Neural cell (in vitro differentiated cells): Measurements from ENCODE around the gene RAB2B. TPM values are rescaled to one million over a fixed set of nuclear protein-coding genes. Genes with fewer than 3 reads are reported as not detected.
A peak's percentile ranks its signal among the peaks of the same experiment; 100 is the strongest.

Experiments
- H2AFZ ChIP-seq: fragments of 200-600, 300-800 bp; sonication (generic), shearing (Covaris generic); 2 replicates; pipeline ENCODE4 v1.6.0; 2014; ENCODE audit warnings: low read depth, mild to moderate bottlenecking, antibody characterized with exemption, low read length, moderate library complexity
- H3F3A ChIP-seq: fragments of 200-600 bp; shearing (Covaris generic); 2 replicates; pipeline ENCODE4 v1.6.1; 2016; ENCODE audit warnings: mild to moderate bottlenecking, moderate library complexity, mixed read lengths, antibody characterized with exemption, low read length; ENCODE audit not compliant: insufficient read depth, poor library complexity, severe bottlenecking
- H3K27ac ChIP-seq: fragments of 200-600, 300-800 bp; sonication (generic), shearing (Covaris generic); 2 replicates; pipeline ENCODE4 v1.5.1; 2014; ENCODE audit warnings: mild to moderate bottlenecking, low read length, moderate library complexity
- H3K27me3 ChIP-seq: fragments of 300-800, 200-600 bp; sonication (generic), shearing (Covaris generic); 2 replicates; pipeline ENCODE4 v1.6.0; 2014; ENCODE audit warnings: mild to moderate bottlenecking, low read depth, low read length, moderate library complexity; ENCODE audit not compliant: insufficient read depth
- H3K36me3 ChIP-seq: fragments of 300-800, 200-600 bp; sonication (generic), shearing (Covaris generic); 2 replicates; pipeline ENCODE4 v1.5.1; 2014; ENCODE audit warnings: mild to moderate bottlenecking, antibody characterized with exemption, low read length, moderate library complexity; ENCODE audit not compliant: insufficient read depth
- H3K4me2 ChIP-seq: fragments of 300-800, 200-600 bp; sonication (generic), shearing (Covaris generic); 2 replicates; pipeline ENCODE4 v1.6.0; 2014; ENCODE audit warnings: mild to moderate bottlenecking, low read length
- H3K4me3 ChIP-seq: fragments of 300-800, 200-600 bp; sonication (generic), shearing (Covaris generic); 2 replicates; pipeline ENCODE4 v1.5.1; 2014; ENCODE audit warnings: mild to moderate bottlenecking, low read length, moderate library complexity
- H3K79me2 ChIP-seq: fragments of 200-600 bp; shearing (Covaris generic); replicated peaks from 2 replicates; pipeline ENCODE4 v1.6.0; 2014; ENCODE audit warnings: mild to moderate bottlenecking, low read length, moderate library complexity; ENCODE audit not compliant: insufficient read depth
- H3K9ac ChIP-seq: fragments of 300-800, 200-600 bp; sonication (generic), shearing (Covaris generic); 2 replicates; pipeline ENCODE4 v1.6.1; 2016; ENCODE audit warnings: mild to moderate bottlenecking, low read length, mixed read lengths
- H3K9me2 ChIP-seq: fragments of 200-600 bp; shearing (Covaris generic); 2 replicates; pipeline ENCODE4 v1.6.1; 2016; ENCODE audit warnings: mild to moderate bottlenecking, low read length, mixed read lengths; ENCODE audit not compliant: insufficient read depth
- H3K9me3 ChIP-seq: fragments of 200-600, 300-800 bp; sonication (generic), shearing (Covaris generic); 2 replicates; pipeline ENCODE4 v1.6.1; 2016; ENCODE audit warnings: mild to moderate bottlenecking, mixed run types, low read length, moderate library complexity, mixed read lengths
- H4K20me1 ChIP-seq: fragments of 200-600 bp; shearing (Covaris generic); 2 replicates; pipeline ENCODE4 v1.6.1; 2016; ENCODE audit warnings: mild to moderate bottlenecking, mixed run types; ENCODE audit not compliant: insufficient read depth
- CTCF ChIP-seq: fragments of 450-650 bp; IDR thresholded peaks from 2 replicates; pipeline ENCODE4 v1.5.1; 2014; ENCODE audit warnings: antibody characterized with exemption, mild to moderate bottlenecking, moderate library complexity; ENCODE audit not compliant: poor library complexity, severe bottlenecking
- EP300 ChIP-seq: fragments of 450-650 bp; conservative IDR thresholded peaks from 2 replicates; pipeline ENCODE4 v1.6.1; 2014; ENCODE audit warnings: antibody characterized with exemption, mild to moderate bottlenecking, moderate library complexity; ENCODE audit not compliant: poor library complexity, severe bottlenecking
- EZH2 ChIP-seq: fragments of 200-600, 300-800 bp; shearing (Covaris generic), sonication (generic); IDR thresholded peaks from 2 replicates; pipeline ENCODE4 v1.6.1; 2014; ENCODE audit warnings: antibody characterized with exemption, low read length, borderline replicate concordance, mild to moderate bottlenecking; ENCODE audit not compliant: insufficient read depth, poor library complexity, severe bottlenecking
- MXI1 ChIP-seq: fragments of 450-650 bp; conservative IDR thresholded peaks from 2 replicates; pipeline ENCODE4 v1.6.1; 2014; ENCODE audit warnings: antibody characterized with exemption, mild to moderate bottlenecking; ENCODE audit not compliant: poor library complexity, severe bottlenecking
- POLR2AphosphoS5 ChIP-seq: IDR thresholded peaks from 2 replicates; pipeline ENCODE4 v1.6.1; 2012
- RAD21 ChIP-seq: fragments of 450-650 bp; conservative IDR thresholded peaks from 2 replicates; pipeline ENCODE4 v1.6.1; 2014; ENCODE audit warnings: antibody characterized with exemption, mild to moderate bottlenecking, moderate library complexity
- REST ChIP-seq: IDR thresholded peaks from 2 replicates; pipeline ENCODE4 v1.6.1; 2012; ENCODE audit warnings: borderline replicate concordance
- SMC3 ChIP-seq: fragments of 450-650 bp; conservative IDR thresholded peaks from 2 replicates; pipeline ENCODE4 v1.6.1; 2014; ENCODE audit warnings: antibody characterized with exemption, mild to moderate bottlenecking, moderate library complexity; ENCODE audit not compliant: poor library complexity
- TAF1 ChIP-seq: IDR thresholded peaks from 2 replicates; pipeline ENCODE4 v1.6.1; 2012; ENCODE audit warnings: low read depth
- polyA plus RNA-seq: library from polyadenylated mRNA; depleted of rRNA; stranded (reverse); fragments of >200 nt; gene quantifications from 2 replicates; pipeline ENCODE4 v1.2.3, GENCODE V29; 2014

RAB2B gene
- polyA plus RNA-seq, 1 donor from 2014 or later: 47.9 TPM

GRCh38 chr14:21476523-21476924 lies 235 bp downstream of the RAB2B start:
- H3K4me3 ChIP-seq: peak overlapping the region; percentile 97
- no peaks in the 10 kb centered on the region for H3K9me3 ChIP-seq
- peak overlapping the region; percentile 72 for H3K9ac ChIP-seq
- peaks cover 7% of the 10 kb centered on the region for H3F3A ChIP-seq
- H3K9me2 ChIP-seq: no peaks in the 10 kb centered on the region
- H3K79me2 ChIP-seq: peaks cover 42% of the 10 kb centered on the region
- H3K4me2 ChIP-seq: peak overlapping the region; percentile 91
- H3K36me3 ChIP-seq: no peaks in the 10 kb centered on the region
- H3K27me3 ChIP-seq: no peaks in the 10 kb centered on the region
- H3K27ac ChIP-seq: peak overlapping the region; percentile 82
- H2AFZ ChIP-seq: peak overlapping the region; percentile 59
- no peaks in the 10 kb centered on the region for H4K20me1 ChIP-seq
- TF ChIP-seq TAF1 (no peak), RAD21 (no peak), EZH2 (no peak), EP300 (no peak), CTCF (no peak), POLR2AphosphoS5 (no peak), MXI1 (no peak), SMC3 (no peak), REST (no peak)

DNA sequence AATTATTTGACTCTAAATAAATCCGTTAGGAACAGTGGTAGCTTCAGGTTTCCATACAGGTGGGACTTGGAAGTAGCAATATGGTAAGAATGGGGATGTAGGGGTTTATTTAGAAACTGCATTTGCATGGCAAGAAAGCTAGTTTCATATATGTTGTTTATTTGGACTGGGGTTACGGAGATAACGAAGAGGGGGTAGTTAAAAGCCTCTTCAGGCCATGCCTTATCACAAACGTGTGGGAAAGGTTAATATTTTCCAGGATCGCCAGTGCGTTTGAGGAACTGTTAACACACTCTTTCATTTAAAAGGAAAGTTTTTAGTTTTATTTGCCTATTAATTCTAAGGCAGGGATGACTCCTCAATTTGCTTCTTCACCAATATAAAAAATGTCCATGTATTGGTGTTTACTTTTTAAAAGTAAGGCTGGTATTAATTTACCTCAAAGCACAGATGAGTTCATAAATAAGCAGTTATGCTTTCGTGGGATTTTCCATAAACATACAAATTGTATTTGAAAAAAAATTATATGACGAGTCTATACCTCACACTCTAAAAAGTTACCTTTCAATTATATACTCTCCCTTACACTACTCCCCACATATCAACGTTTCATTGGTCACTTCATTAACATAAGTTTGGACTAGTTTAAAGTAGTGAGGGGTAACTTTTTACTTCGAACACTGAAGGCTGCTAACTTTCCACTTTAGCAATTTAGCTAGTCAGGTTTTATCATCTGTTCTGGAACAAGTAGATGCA lies 814 bp downstream of the RAB2B start:
- Histone ChIP-seq H3K4me2 (peak overlapping the region; percentile 91), H3K36me3 (no peaks in the 10 kb centered on the region), H3K9me2 (no peaks in the 10 kb centered on the region), H3K27me3 (no peaks in the 10 kb centered on the region), H3K79me2 (peaks cover 42% of the 10 kb centered on the region), H3K27ac (peak overlapping the region; percentile 82), H2AFZ (peak overlapping the region; percentile 59), H4K20me1 (no peaks in the 10 kb centered on the region), H3K4me3 (peak overlapping the region; percentile 97), H3K9ac (peak overlapping the region; percentile 72), H3F3A (peaks cover 7% of the 10 kb centered on the region), H3K9me3 (no peaks in the 10 kb centered on the region)
- TF ChIP-seq EZH2: no peak
